BE2C (cell line): ENCODE results near the gene PDZD8.

Experiments used
- DNase-seq: peaks from one replicate; pipeline ENCODE4 v3.0.0-alpha.2; 2020
- H3K27me3 ChIP-seq: fragments of 250-450 bp; sonication (Bioruptor Pico); 2 replicates; pipeline ENCODE4 v1.5.1; 2020; ENCODE audit warnings: mild to moderate bottlenecking
- H3K36me3 ChIP-seq: fragments of 250-450 bp; sonication (Bioruptor Pico); 2 replicates; pipeline ENCODE4 v1.5.1; 2020; ENCODE audit warnings: mild to moderate bottlenecking
- H3K4me1 ChIP-seq: fragments of 250-450 bp; sonication (Bioruptor Pico); 2 replicates; pipeline ENCODE4 v1.5.1; 2020
- H3K4me3 ChIP-seq: 2 replicates; pipeline ENCODE4 v1.5.1; 2011; ENCODE audit warnings: low read depth, low read length
- H3K9me3 ChIP-seq: fragments of 250-450 bp; sonication (Bioruptor Pico); 2 replicates; pipeline ENCODE4 v1.5.1; 2020
- CTCF ChIP-seq: IDR thresholded peaks from 2 replicates; pipeline ENCODE4 v1.5.1; 2012; ENCODE audit warnings: mild to moderate bottlenecking, low read depth, low read length

The PDZD8 gene

GRCh38 chr10:117250411-117250810 is 124.8 kb downstream of the PDZD8 start:
- DNase-seq = no peak
- no peak for TF ChIP-seq CTCF
- Histone ChIP-seq H3K4me3 (no peak overlapping the region), H3K9me3 (no peaks in the 10 kb centered on the region), H3K27me3 (no peaks in the 10 kb centered on the region), H3K36me3 (no peaks in the 10 kb centered on the region), H3K4me1 (peaks cover 10% of the 10 kb centered on the region)

- no peak for TF ChIP-seq CTCF
- H3K4me3 ChIP-seq = no peak overlapping the region
- no peaks in the 10 kb centered on the region for H3K27me3 ChIP-seq
- DNase-seq = no peak
- H3K4me1 ChIP-seq = peaks cover 10% of the 10 kb centered on the region
- no peaks in the 10 kb centered on the region for H3K36me3 ChIP-seq
- H3K9me3 ChIP-seq = no peaks in the 10 kb centered on the region
These were observed 125.6 kb downstream of the PDZD8 start for GRCh38 chr10:117249493-117250093.

- no peak for DNase-seq
- Histone ChIP-seq H3K27me3 (no peaks in the 10 kb centered on the region), H3K36me3 (no peaks in the 10 kb centered on the region)
These were observed 126.3 kb downstream of the PDZD8 start for GRCh38 chr10:117248750-117249465.

GRCh38 chr10:117246997-117247671 is 128.1 kb downstream of the PDZD8 start:
- Histone ChIP-seq H3K36me3 (no peaks in the 10 kb centered on the region), H3K4me1 (peaks cover 10% of the 10 kb centered on the region), H3K27me3 (no peaks in the 10 kb centered on the region), H3K9me3 (no peaks in the 10 kb centered on the region), H3K4me3 (no peak overlapping the region)
- DNase-seq = no peak
- no peak for TF ChIP-seq CTCF

More at GRCh38 chr10:117248750-117249465, 126.3 kb downstream of the PDZD8 start:
- Histone ChIP-seq H3K9me3 (no peaks in the 10 kb centered on the region), H3K4me1 (peaks cover 10% of the 10 kb centered on the region), H3K4me3 (no peak overlapping the region)
- TF ChIP-seq CTCF = no peak

GRCh38 chr10:117242463-117242832 is 132.8 kb downstream of the PDZD8 start:
- peaks cover 6% of the 10 kb centered on the region; the same call in 1 of the 2 replicates for H3K27me3 ChIP-seq
- TF ChIP-seq CTCF = no peak

More at GRCh38 chr10:117242463-117242832, 132.8 kb downstream of the PDZD8 start:
- Histone ChIP-seq H3K36me3 (no peaks in the 10 kb centered on the region), H3K4me1 (no peaks in the 10 kb centered on the region), H3K9me3 (no peaks in the 10 kb centered on the region), H3K4me3 (no peak overlapping the region)
- DNase-seq = no peak
